Neural progenitor cell (in vitro differentiated cells): ENCODE results near the gene SLC41A3.

ENCODE experiments used
- CTCF ChIP-seq: fragments of 200-600 bp; sonication (generic); IDR thresholded peaks from 2 replicates; pipeline ENCODE4 v1.5.1; 2017; ENCODE audit warnings: antibody characterized with exemption, mild to moderate bottlenecking
- EZH2 ChIP-seq: fragments of 200-600 bp; sonication (generic); IDR thresholded peaks from 2 replicates; pipeline ENCODE4 v1.6.1; 2017; ENCODE audit warnings: antibody characterized with exemption, mild to moderate bottlenecking, moderate library complexity

- TF ChIP-seq CTCF (no peak), EZH2 (no peak)
Measured at GRCh38 chr3:126082362-126083137, 1.4 kb downstream of the SLC41A3 start.
